ENCODE data around the gene RPUSD3. TPM values are rescaled to one million over a fixed set of nuclear protein-coding genes. Genes with fewer than 3 reads are reported as not detected.

RPUSD3 gene
- total RNA-seq, 1 donor from 2014 or later, result 71.1 TPM

GRCh38 chr3:9803494-9803893, 40.3 kb downstream of the RPUSD3 start:
- no peaks in the 10 kb centered on the region for H3K9me3 Mint-ChIP-seq
- intact Hi-C loops (cut with micrococcal nuclease), result no loop called here
- H3K36me3 Mint-ChIP-seq (ENCODE audit: low read depth), result peaks cover 85% of the 10 kb centered on the region

GRCh38 chr3:9800529-9800928, 43.3 kb downstream of the RPUSD3 start:
- Mint-ChIP-seq H3K27me3 (ENCODE audit: low read depth) (no peaks in the 10 kb centered on the region), H3K4me1 (ENCODE audit: low read depth) (peaks cover 20% of the 10 kb centered on the region), H3K36me3 (ENCODE audit: low read depth) (peaks cover 83% of the 10 kb centered on the region), H3K27ac (no peak overlapping the region), H3K4me3 (ENCODE audit: low read depth) (no peak overlapping the region), H3K9me3 (no peaks in the 10 kb centered on the region)
- intact Hi-C loops (cut with micrococcal nuclease), result no loop called here
- no peak for DNase-seq (ENCODE audit: low spot score)

More at GRCh38 chr3:9803494-9803893, 40.3 kb downstream of the RPUSD3 start:
- Mint-ChIP-seq H3K27ac (peak overlapping the region; percentile 12), H3K4me1 (ENCODE audit: low read depth) (peaks cover 20% of the 10 kb centered on the region), H3K27me3 (ENCODE audit: low read depth) (no peaks in the 10 kb centered on the region), H3K4me3 (ENCODE audit: low read depth) (no peak overlapping the region)
- no peak for DNase-seq (ENCODE audit: low spot score)

- H3K27ac Mint-ChIP-seq, result peak overlapping the region; percentile 17
- peaks cover 72% of the 10 kb centered on the region for H3K36me3 Mint-ChIP-seq (ENCODE audit: low read depth)
- no peaks in the 10 kb centered on the region for H3K27me3 Mint-ChIP-seq (ENCODE audit: low read depth)
- H3K9me3 Mint-ChIP-seq, result no peaks in the 10 kb centered on the region
- DNase-seq (ENCODE audit: low spot score), result no peak
- intact Hi-C loops (cut with micrococcal nuclease), result loop anchor here (10.0 kb wide), 1 partner anchor 447 kb away; the partner anchor contains the start of gene TATDN2
- H3K4me1 Mint-ChIP-seq (ENCODE audit: low read depth), result peaks cover 25% of the 10 kb centered on the region
- H3K4me3 Mint-ChIP-seq (ENCODE audit: low read depth), result no peak overlapping the region
Measured at GRCh38 chr3:9797196-9797945, 46.4 kb downstream of the RPUSD3 start.

GRCh38 chr3:9795207-9795606, 48.6 kb downstream of the RPUSD3 start:
- Mint-ChIP-seq H3K4me3 (ENCODE audit: low read depth) (peak overlapping the region; percentile 73), H3K9me3 (no peaks in the 10 kb centered on the region), H3K27ac (peak overlapping the region; percentile 54), H3K4me1 (ENCODE audit: low read depth) (peaks cover 42% of the 10 kb centered on the region), H3K36me3 (ENCODE audit: low read depth) (peaks cover 74% of the 10 kb centered on the region), H3K27me3 (ENCODE audit: low read depth) (no peaks in the 10 kb centered on the region)
- intact Hi-C loops (cut with micrococcal nuclease), result loop anchor here (10.0 kb wide), 1 partner anchor 450 kb away; the partner anchor contains the start of gene TATDN2
- no peak for DNase-seq (ENCODE audit: low spot score)

- DNase-seq (ENCODE audit: low spot score), result no peak
- Mint-ChIP-seq H3K27me3 (ENCODE audit: low read depth) (no peaks in the 10 kb centered on the region), H3K36me3 (ENCODE audit: low read depth) (peaks cover 74% of the 10 kb centered on the region), H3K9me3 (no peaks in the 10 kb centered on the region), H3K27ac (peak overlapping the region; percentile 50), H3K4me1 (ENCODE audit: low read depth) (peaks cover 49% of the 10 kb centered on the region), H3K4me3 (ENCODE audit: low read depth) (peak overlapping the region; percentile 99)
- intact Hi-C loops (cut with micrococcal nuclease), result loop anchor here (5.0 to 10.0 kb wide), 2 partner anchors 138 to 450 kb away; partner anchors contain the start of genes CRELD1 and TATDN2
Measured at GRCh38 chr3:9794400-9794799, 49.4 kb downstream of the RPUSD3 start.

GRCh38 chr3:9793161-9793781, 50.5 kb downstream of the RPUSD3 start:
- peaks cover 53% of the 10 kb centered on the region for H3K4me1 Mint-ChIP-seq (ENCODE audit: low read depth)

GRCh38 chr3:9792405-9793160, 51.2 kb downstream of the RPUSD3 start, which contains the start of the genes ARPC4 and TADA3:
TSS of gene ARPC4 (plus strand) at chr3:9793082. CDS start at chr3:9793122, 40 bp downstream.
TSS of gene TADA3 (minus strand) at chr3:9792473. CDS start at chr3:9791466, 1,007 bp downstream.
- no peaks in the 10 kb centered on the region for H3K9me3 Mint-ChIP-seq
- peak within 1 kb of the TSS; percentile 99 for H3K4me3 Mint-ChIP-seq (ENCODE audit: low read depth)
- DNase-seq (ENCODE audit: low spot score), result peak; percentile 90
- H3K36me3 Mint-ChIP-seq (ENCODE audit: low read depth), result peaks cover 70% of the 10 kb centered on the region
- intact Hi-C loops (cut with micrococcal nuclease), result loop anchor here (1.0 to 10.0 kb wide), 9 partner anchors 14 to 452 kb away; partner anchors contain the start of genes BRPF1, CAMK1, CRELD1 and MTMR14
- H3K27me3 Mint-ChIP-seq (ENCODE audit: low read depth), result no peaks in the 10 kb centered on the region
- peak within 1 kb of the TSS; percentile 98 for H3K27ac Mint-ChIP-seq
- H3K4me1 Mint-ChIP-seq (ENCODE audit: low read depth), result peaks cover 55% of the 10 kb centered on the region

More at GRCh38 chr3:9793161-9793781, 50.5 kb downstream of the RPUSD3 start:
- Mint-ChIP-seq H3K4me3 (ENCODE audit: low read depth) (peak overlapping the region; percentile 99), H3K9me3 (no peaks in the 10 kb centered on the region), H3K27me3 (ENCODE audit: low read depth) (no peaks in the 10 kb centered on the region), H3K36me3 (ENCODE audit: low read depth) (peaks cover 73% of the 10 kb centered on the region), H3K27ac (peak overlapping the region; percentile 98)
- DNase-seq (ENCODE audit: low spot score), result peak; percentile 17
- intact Hi-C loops (cut with micrococcal nuclease), result loop anchor here (2.0 to 10.0 kb wide), 5 partner anchors 50 to 452 kb away; partner anchors contain the start of genes CRELD1, MTMR14, SETD5 and TATDN2

- Mint-ChIP-seq H3K4me3 (ENCODE audit: low read depth) (peak overlapping the region; percentile 99), H3K27me3 (ENCODE audit: low read depth) (no peaks in the 10 kb centered on the region), H3K27ac (peak overlapping the region; percentile 98), H3K9me3 (no peaks in the 10 kb centered on the region), H3K4me1 (ENCODE audit: low read depth) (peaks cover 56% of the 10 kb centered on the region), H3K36me3 (ENCODE audit: low read depth) (peaks cover 70% of the 10 kb centered on the region)
- intact Hi-C loops (cut with micrococcal nuclease), result loop anchor here (1.0 to 10.0 kb wide), 9 partner anchors 14 to 453 kb away; partner anchors contain the start of genes BRPF1, CAMK1, CRELD1 and MTMR14
- no peak for DNase-seq (ENCODE audit: low spot score)
Measured at GRCh38 chr3:9791790-9792404, 51.9 kb downstream of the RPUSD3 start.

GRCh38 chr3:9791127-9791526, 52.7 kb downstream of the RPUSD3 start:
- intact Hi-C loops (cut with micrococcal nuclease), result loop anchor here (5.0 to 10.0 kb wide), 2 partner anchors 141 to 454 kb away; partner anchors contain the start of genes CRELD1 and TATDN2
- no peak for DNase-seq (ENCODE audit: low spot score)
- H3K4me3 Mint-ChIP-seq (ENCODE audit: low read depth), result peak overlapping the region; percentile 99
- no peaks in the 10 kb centered on the region for H3K9me3 Mint-ChIP-seq
- peaks cover 71% of the 10 kb centered on the region for H3K36me3 Mint-ChIP-seq (ENCODE audit: low read depth)
- peak overlapping the region; percentile 98 for H3K27ac Mint-ChIP-seq
- H3K27me3 Mint-ChIP-seq (ENCODE audit: low read depth), result no peaks in the 10 kb centered on the region
- peaks cover 61% of the 10 kb centered on the region for H3K4me1 Mint-ChIP-seq (ENCODE audit: low read depth)
